Measurements from ENCODE around the gene PTPRT.
"Not testable (repeated sequence)": the region's sequence is repeated elsewhere in the genome, so short reads cannot be mapped to it uniquely, and the experiment has no call there.

Gene PTPRT

GRCh38 chr20:43186312-43186711 lies 3.4 kb downstream of the PTPRT start:
- no peak for DNase-seq

- no peak for DNase-seq
Measured at GRCh38 chr20:43185901-43186300, 3.8 kb downstream of the PTPRT start.

GRCh38 chr20:43183536-43184070 lies 6.1 kb downstream of the PTPRT start:
- no peak for DNase-seq

GRCh38 chr20:43178080-43178479 lies 11.6 kb downstream of the PTPRT start:
- DNase-seq: no peak

- DNase-seq: no peak
Measured at GRCh38 chr20:43176726-43177125, 13.0 kb downstream of the PTPRT start.

GRCh38 chr20:43171930-43172329 lies 17.8 kb downstream of the PTPRT start:
- no peak for DNase-seq

GRCh38 chr20:43170771-43171170 lies 18.9 kb downstream of the PTPRT start:
- DNase-seq: no peak

GRCh38 chr20:43167615-43168014 lies 22.1 kb downstream of the PTPRT start:
- no peak for DNase-seq

- no peak for DNase-seq
Measured at GRCh38 chr20:43167021-43167420, 22.7 kb downstream of the PTPRT start.

- no peak for DNase-seq
Measured at GRCh38 chr20:43165611-43166010, 24.1 kb downstream of the PTPRT start.

- not testable (repeated sequence) for DNase-seq
Measured at GRCh38 chr20:43164736-43165135, 25.0 kb downstream of the PTPRT start.

- no peak for DNase-seq
Measured at GRCh38 chr20:43161716-43162115, 28.0 kb downstream of the PTPRT start.

- no peak for DNase-seq
Measured at GRCh38 chr20:43160941-43161340, 28.8 kb downstream of the PTPRT start.

GRCh38 chr20:43159994-43160393 lies 29.7 kb downstream of the PTPRT start:
- DNase-seq: no peak

- no peak for DNase-seq
Measured at GRCh38 chr20:43155366-43156100, 34.2 kb downstream of the PTPRT start.

GRCh38 chr20:43151901-43152300 lies 37.8 kb downstream of the PTPRT start:
- DNase-seq: no peak

GRCh38 chr20:43151256-43151655 lies 38.5 kb downstream of the PTPRT start:
- no peak for DNase-seq

- no peak for DNase-seq
Measured at GRCh38 chr20:43140726-43141125, 49.0 kb downstream of the PTPRT start.

GRCh38 chr20:43138061-43138770 lies 51.5 kb downstream of the PTPRT start:
- DNase-seq: no peak

GRCh38 chr20:43137160-43137559 lies 52.5 kb downstream of the PTPRT start:
- DNase-seq: no peak

GRCh38 chr20:43124241-43124640 lies 65.5 kb downstream of the PTPRT start:
- no peak for DNase-seq

- no peak for DNase-seq
Measured at GRCh38 chr20:43123180-43123579, 66.5 kb downstream of the PTPRT start.

GRCh38 chr20:43119720-43120119 lies 70.0 kb downstream of the PTPRT start:
- DNase-seq: no peak

- no peak for DNase-seq
Measured at GRCh38 chr20:43102394-43102793, 87.3 kb downstream of the PTPRT start.

- no peak for DNase-seq
Measured at GRCh38 chr20:43096931-43097260, 92.8 kb downstream of the PTPRT start.
